H9 (cell line): ENCODE measurements around the gene CDH18. TPM values are rescaled to one million over a fixed set of nuclear protein-coding genes. Genes with fewer than 3 reads are reported as not detected.

Experiments
- DNase-seq: peaks from one replicate; pipeline ENCODE4 v3.0.0-alpha.2; 2017
- H2AFZ ChIP-seq: one replicate; pipeline ENCODE4 v1.6.1; 2013; ENCODE audit warnings: mild to moderate bottlenecking, low read length, control low read depth, moderate library complexity
- H2AK5ac ChIP-seq: 2 replicates; pipeline ENCODE4 v1.6.1; 2013; ENCODE audit warnings: low read length, control low read depth, mixed read lengths; ENCODE audit not compliant: insufficient read length
- H2BK120ac ChIP-seq: one replicate; pipeline ENCODE4 v1.6.1; 2013; ENCODE audit warnings: low read depth, mild to moderate bottlenecking, low read length, control low read depth, inconsistent platforms; ENCODE audit not compliant: poor library complexity, severe bottlenecking
- H2BK12ac ChIP-seq: 2 replicates; pipeline ENCODE4 v1.6.1; 2013; ENCODE audit warnings: low read length, control low read depth, mixed read lengths, low read depth; ENCODE audit not compliant: insufficient read length
- H2BK15ac ChIP-seq: 2 replicates; pipeline ENCODE4 v1.6.1; 2013; ENCODE audit warnings: low read depth, low read length, control low read depth
- H2BK20ac ChIP-seq: one replicate; pipeline ENCODE4 v1.6.1; 2013; ENCODE audit warnings: low read depth, mild to moderate bottlenecking, low read length, control low read depth, inconsistent platforms; ENCODE audit not compliant: poor library complexity, severe bottlenecking
- H2BK5ac ChIP-seq: 2 replicates; pipeline ENCODE4 v1.6.1; 2013; ENCODE audit warnings: low read length, control low read depth, mixed read lengths; ENCODE audit not compliant: insufficient read length
- H3K14ac ChIP-seq: 2 replicates; pipeline ENCODE4 v1.6.1; 2013; ENCODE audit warnings: low read length, control low read depth; ENCODE audit not compliant: insufficient read depth
- H3K18ac ChIP-seq: 2 replicates; pipeline ENCODE4 v1.6.1; 2013; ENCODE audit warnings: low read depth, mild to moderate bottlenecking, mixed read lengths, low read length, control low read depth; ENCODE audit not compliant: insufficient read length
- H3K23ac ChIP-seq: 2 replicates; pipeline ENCODE4 v1.6.1; 2013; ENCODE audit warnings: low read length, control low read depth, mixed read lengths, low read depth; ENCODE audit not compliant: insufficient read length
- H3K23me2 ChIP-seq: 2 replicates; pipeline ENCODE4 v1.6.1; 2013; ENCODE audit warnings: low read depth, mild to moderate bottlenecking, mixed read lengths, low read length, control low read depth; ENCODE audit not compliant: insufficient read length, poor library complexity, severe bottlenecking
- H3K27ac ChIP-seq: 2 replicates; pipeline ENCODE4 v1.5.1; 2013; ENCODE audit warnings: low read length, control low read depth, mixed read lengths, low read depth; ENCODE audit not compliant: insufficient read length
- H3K27me3 ChIP-seq: 2 replicates; pipeline ENCODE4 v1.6.1; 2013; ENCODE audit warnings: low read length, control low read depth, inconsistent platforms; ENCODE audit not compliant: insufficient read depth
- H3K4ac ChIP-seq: 2 replicates; pipeline ENCODE4 v1.6.1; 2013; ENCODE audit warnings: low read depth, mild to moderate bottlenecking, control low read depth, inconsistent platforms, low read length, moderate library complexity
- H3K4me1 ChIP-seq: 2 replicates; pipeline ENCODE4 v1.6.1; 2013; ENCODE audit warnings: low read length, control low read depth, inconsistent platforms; ENCODE audit not compliant: insufficient read depth
- H3K4me2 ChIP-seq: 2 replicates; pipeline ENCODE4 v1.6.1; 2013; ENCODE audit warnings: low read length, control low read depth, mixed read lengths; ENCODE audit not compliant: insufficient read length, insufficient read depth
- H3K56ac ChIP-seq: 2 replicates; pipeline ENCODE4 v1.6.1; 2013; ENCODE audit warnings: low read depth, mild to moderate bottlenecking, mixed read lengths, low read length, control low read depth; ENCODE audit not compliant: insufficient read length
- H3K79me1 ChIP-seq: 2 replicates; pipeline ENCODE4 v1.6.1; 2013; ENCODE audit warnings: low read depth, mild to moderate bottlenecking, moderate library complexity, low read length, control low read depth, inconsistent platforms; ENCODE audit not compliant: insufficient read depth, poor library complexity, severe bottlenecking
- H3K79me2 ChIP-seq: 2 replicates; pipeline ENCODE4 v1.6.1; 2013; ENCODE audit warnings: low read length, control low read depth, inconsistent platforms; ENCODE audit not compliant: insufficient read depth
- H3K9ac ChIP-seq: 2 replicates; pipeline ENCODE4 v1.6.1; 2013; ENCODE audit warnings: low read length, control low read depth, mixed read lengths; ENCODE audit not compliant: insufficient read length; ENCODE audit errors: extremely low read depth
- H3K9me3 ChIP-seq: one replicate; pipeline ENCODE4 v1.6.1; 2013; ENCODE audit warnings: low read depth, low read length, inconsistent platforms; ENCODE audit not compliant: control insufficient read depth
- H3T11ph ChIP-seq: one replicate; pipeline ENCODE4 v1.6.1; 2013; ENCODE audit warnings: mild to moderate bottlenecking, low read length, control low read depth, inconsistent platforms
- H4K20me1 ChIP-seq: one replicate; pipeline ENCODE4 v1.6.1; 2013; ENCODE audit not compliant: control insufficient read depth, insufficient read length, insufficient read depth
- H4K5ac ChIP-seq: 2 replicates; pipeline ENCODE4 v1.6.1; 2013; ENCODE audit warnings: low read depth, mild to moderate bottlenecking, mixed read lengths, low read length, control low read depth; ENCODE audit not compliant: insufficient read length
- H4K8ac ChIP-seq: replicated peaks from 2 replicates; pipeline ENCODE4 v1.6.1; 2013; ENCODE audit warnings: low read length, control low read depth, mixed read lengths, low read depth; ENCODE audit not compliant: insufficient read length
- H4K91ac ChIP-seq: 2 replicates; pipeline ENCODE4 v1.6.1; 2013; ENCODE audit warnings: low read depth, mild to moderate bottlenecking, moderate library complexity, mixed read lengths, low read length, control low read depth; ENCODE audit not compliant: insufficient read length
- H3K27ac Mint-ChIP-seq, 3 experiments: 2 replicates in 2 of 3; 3 replicates in 1 of 3; pipeline ENCODE4 v1.8.0; 2020 to 2021; ENCODE audit warnings: mixed read lengths in 3 of 3, mild to moderate bottlenecking in 1 of 3, moderate library complexity in 1 of 3
- H3K27me3 Mint-ChIP-seq: 2 replicates; pipeline ENCODE4 v1.8.0; 2021; ENCODE audit warnings: low read depth, mild to moderate bottlenecking, moderate library complexity, mixed read lengths
- H3K36me3 Mint-ChIP-seq, 3 experiments: 2 replicates in 2 of 3; 3 replicates in 1 of 3; pipeline ENCODE4 v1.8.0; 2020 to 2021; ENCODE audit warnings: low read depth in 3 of 3, mixed read lengths in 3 of 3; ENCODE audit not compliant: insufficient read depth in 1 of 3
- H3K4me1 Mint-ChIP-seq, 2 experiments: 2 replicates each; pipeline ENCODE4 v1.8.0; 2020; ENCODE audit warnings: mixed read lengths in 2 of 2
- H3K4me3 Mint-ChIP-seq, 2 experiments: 2 replicates in 1 of 2; 3 replicates in 1 of 2; pipeline ENCODE4 v1.8.0; 2020 to 2021; ENCODE audit warnings: mild to moderate bottlenecking in 2 of 2, mixed read lengths in 2 of 2, moderate library complexity in 1 of 2
- H3K9me3 Mint-ChIP-seq, 2 experiments: 2 replicates in 1 of 2; 3 replicates in 1 of 2; pipeline ENCODE4 v1.8.0; 2020; ENCODE audit warnings: mild to moderate bottlenecking in 2 of 2, mixed read lengths in 2 of 2, moderate library complexity in 1 of 2
- WGBS: extraction: QIAGEN DNeasy Blood & Tissue Kit; methylation state at CpG from one replicate; pipeline ENCODE4 v1.1.7; 2013; ENCODE audit warnings: missing lambda C conversion rate, low lambda C conversion rate, mixed read lengths; ENCODE audit not compliant: insufficient read length; ENCODE audit errors: extremely low coverage; 5-methylcytosine and 5-hydroxymethylcytosine counted together
- total RNA-seq: library from RNA; stranded (reverse); gene quantifications from 2 replicates; pipeline ENCODE4 v1.2.1, GENCODE V29; 2021
- TF ChIP-seq, protein P1 (sequence below): fragments of 200-600 bp; sonication (generic); conservative IDR thresholded peaks from 3 replicates; pipeline ENCODE4 v1.8.0; 2021; ENCODE audit warnings: antibody characterized with exemption, mild to moderate bottlenecking

CDH18 gene
- total RNA-seq, 1 experiment from 2014 or later: not detected

- no peak overlapping the region for H3K4me2 ChIP-seq
- H3K4ac ChIP-seq: no peak overlapping the region
- peaks cover 3 to 14% (median 11%) of the 10 kb centered on the region in 3 experiments; a peak in 6 of 7 replicates for H3K36me3 Mint-ChIP-seq
- DNase-seq: no peak
- H3K23ac ChIP-seq: no peak overlapping the region
- TF ChIP-seq, protein P1, sequence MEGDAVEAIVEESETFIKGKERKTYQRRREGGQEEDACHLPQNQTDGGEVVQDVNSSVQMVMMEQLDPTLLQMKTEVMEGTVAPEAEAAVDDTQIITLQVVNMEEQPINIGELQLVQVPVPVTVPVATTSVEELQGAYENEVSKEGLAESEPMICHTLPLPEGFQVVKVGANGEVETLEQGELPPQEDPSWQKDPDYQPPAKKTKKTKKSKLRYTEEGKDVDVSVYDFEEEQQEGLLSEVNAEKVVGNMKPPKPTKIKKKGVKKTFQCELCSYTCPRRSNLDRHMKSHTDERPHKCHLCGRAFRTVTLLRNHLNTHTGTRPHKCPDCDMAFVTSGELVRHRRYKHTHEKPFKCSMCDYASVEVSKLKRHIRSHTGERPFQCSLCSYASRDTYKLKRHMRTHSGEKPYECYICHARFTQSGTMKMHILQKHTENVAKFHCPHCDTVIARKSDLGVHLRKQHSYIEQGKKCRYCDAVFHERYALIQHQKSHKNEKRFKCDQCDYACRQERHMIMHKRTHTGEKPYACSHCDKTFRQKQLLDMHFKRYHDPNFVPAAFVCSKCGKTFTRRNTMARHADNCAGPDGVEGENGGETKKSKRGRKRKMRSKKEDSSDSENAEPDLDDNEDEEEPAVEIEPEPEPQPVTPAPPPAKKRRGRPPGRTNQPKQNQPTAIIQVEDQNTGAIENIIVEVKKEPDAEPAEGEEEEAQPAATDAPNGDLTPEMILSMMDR: no peak
- no peaks in the 10 kb centered on the region for H3K4me1 ChIP-seq
- no peak overlapping the region for H3T11ph ChIP-seq
- H3K23me2 ChIP-seq: no peaks in the 10 kb centered on the region
- no peak overlapping the region for H2BK15ac ChIP-seq
- H2AFZ ChIP-seq: no peak overlapping the region
- no CpG with 5 or more reads among the region's 1 CpG for WGBS
- H3K9me3 Mint-ChIP-seq: peaks cover 8 to 9% of the 10 kb centered on the region in 2 experiments
- H2BK5ac ChIP-seq: no peak overlapping the region
- H3K27me3 Mint-ChIP-seq: 0 out of 2 replicates have a peak, but pooled peaks cover 1% of the 10 kb centered on the region
- no peak overlapping the region for H2BK120ac ChIP-seq
- H3K27me3 ChIP-seq: no peaks in the 10 kb centered on the region
- no peak overlapping the region for H2BK20ac ChIP-seq
- H4K5ac ChIP-seq: no peak overlapping the region
- H3K79me2 ChIP-seq: no peaks in the 10 kb centered on the region
- H3K9ac ChIP-seq: no peak overlapping the region
- no peak overlapping the region for H2BK12ac ChIP-seq
- H4K91ac ChIP-seq: no peak overlapping the region
- H3K27ac Mint-ChIP-seq: no peak overlapping the region
- no peak overlapping the region for H3K18ac ChIP-seq
- no peak overlapping the region for H3K27ac ChIP-seq
- peaks cover 8 to 17% of the 10 kb centered on the region in 2 experiments for H3K4me1 Mint-ChIP-seq
- no peak overlapping the region for H4K8ac ChIP-seq
- H3K56ac ChIP-seq: no peak overlapping the region
- no peak overlapping the region for H3K14ac ChIP-seq
- H3K79me1 ChIP-seq: no peaks in the 10 kb centered on the region
- no peak overlapping the region for H3K4me3 Mint-ChIP-seq
- no peaks in the 10 kb centered on the region for H4K20me1 ChIP-seq
- no peaks in the 10 kb centered on the region for H3K9me3 ChIP-seq
- H2AK5ac ChIP-seq: no peak overlapping the region
These were observed 113.2 kb downstream of the CDH18 start for GRCh38 chr5:19874811-19875210.
